GM23248 (cell line): ENCODE data around the gene AOX1.

Experiments
- EZH2 ChIP-seq: fragments of 200-600 bp; sonication (generic); IDR thresholded peaks from 2 replicates; pipeline ENCODE4 v1.6.1; 2018; ENCODE audit warnings: antibody characterized with exemption, mild to moderate bottlenecking; ENCODE audit not compliant: insufficient read depth, poor library complexity, severe bottlenecking
- EZH2phosphoT487 ChIP-seq: fragments of 200-600 bp; sonication (generic); IDR thresholded peaks from 2 replicates; pipeline ENCODE4 v1.6.1; 2018; ENCODE audit warnings: antibody characterized with exemption, moderate library complexity, mild to moderate bottlenecking, low read depth; ENCODE audit not compliant: insufficient read depth

GRCh38 chr2:200617156-200618053 is 31.6 kb downstream of the AOX1 start:
- no peak for TF ChIP-seq EZH2
- TF ChIP-seq EZH2phosphoT487: no peak
